Measurements from ENCODE around the gene RASEF.

The RASEF gene

DNA sequence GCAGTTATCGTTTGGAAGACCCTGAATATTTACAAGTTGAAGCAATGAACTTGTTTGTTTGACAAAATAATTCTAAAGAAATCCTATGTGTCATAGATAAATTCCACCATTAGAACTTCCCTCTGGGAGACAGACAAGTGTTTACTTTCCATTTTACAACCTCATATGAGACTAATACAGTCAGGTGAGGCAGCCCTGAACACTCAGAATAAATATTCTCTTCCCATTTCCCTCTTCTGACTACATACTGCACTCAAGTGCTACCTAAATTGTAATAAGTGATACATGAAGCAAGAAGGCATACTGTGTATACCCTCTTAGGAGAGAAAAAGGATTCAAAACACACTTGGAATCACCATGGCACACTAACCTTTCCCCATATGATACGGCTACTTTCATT is 6.8 kb downstream of the RASEF start:
- DNase-seq = no peak

DNA sequence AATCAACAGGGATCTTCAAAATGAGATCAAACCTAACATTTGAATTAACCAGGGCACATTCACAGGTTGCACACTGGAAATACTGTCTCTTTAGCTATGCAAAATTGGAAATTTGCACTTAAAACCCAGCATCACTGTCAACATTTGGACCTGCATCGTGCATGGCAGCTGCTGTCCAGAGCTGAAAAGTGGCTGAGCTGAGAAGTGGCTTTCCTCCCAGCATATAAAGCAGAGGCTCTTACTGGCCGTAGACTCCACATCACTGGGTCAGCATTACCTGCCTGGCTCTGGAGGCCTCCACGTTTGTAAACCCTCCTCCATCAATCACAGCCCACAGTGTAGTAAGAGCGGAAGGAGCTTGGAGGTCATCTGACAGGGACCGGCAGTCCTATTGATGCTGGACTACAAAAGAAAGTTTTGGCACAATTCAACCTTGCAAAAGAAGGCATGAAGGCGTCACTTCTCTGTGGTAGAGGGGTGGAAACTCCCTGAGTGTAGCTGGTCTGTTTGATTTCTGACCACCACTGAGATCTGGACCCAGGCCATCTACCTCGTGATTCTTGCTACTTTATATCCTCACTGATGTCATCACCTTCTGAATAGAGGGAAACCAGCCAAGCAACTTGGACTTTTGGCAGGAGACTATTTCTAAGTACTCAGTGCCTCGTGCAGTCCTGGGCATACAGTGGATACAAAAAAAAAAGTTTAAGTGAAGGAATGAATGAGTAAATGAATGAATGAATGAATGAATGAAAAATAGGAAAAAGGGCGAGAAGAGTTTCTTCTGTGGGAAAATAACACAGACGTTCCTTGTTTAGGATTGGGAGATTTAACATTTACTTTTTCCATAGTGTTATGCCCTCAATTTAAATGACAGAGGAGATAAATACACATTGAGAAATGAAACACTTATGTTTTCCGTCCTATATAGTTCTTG is 14.8 kb downstream of the RASEF start:
- no peak for DNase-seq

DNA sequence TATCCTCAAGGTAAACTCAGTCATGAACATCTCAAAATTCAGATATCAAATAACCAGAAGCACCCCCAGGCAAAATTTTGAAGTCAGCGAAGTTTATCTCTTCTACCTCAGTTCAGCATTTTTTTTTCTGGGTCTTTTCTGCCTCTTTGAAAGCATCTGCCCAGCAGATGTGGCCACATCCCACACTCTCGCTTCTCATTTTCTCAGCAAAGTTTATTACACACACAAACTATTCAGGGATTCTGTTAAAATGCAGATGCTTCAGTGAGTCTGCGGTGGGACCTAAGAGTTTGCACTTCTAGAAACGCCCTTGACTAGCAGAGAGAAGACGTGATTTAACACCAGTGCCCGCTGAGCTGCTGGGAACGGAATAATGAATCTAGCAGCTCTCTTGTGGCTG is 19.3 kb downstream of the RASEF start:
- no peak for DNase-seq

DNA sequence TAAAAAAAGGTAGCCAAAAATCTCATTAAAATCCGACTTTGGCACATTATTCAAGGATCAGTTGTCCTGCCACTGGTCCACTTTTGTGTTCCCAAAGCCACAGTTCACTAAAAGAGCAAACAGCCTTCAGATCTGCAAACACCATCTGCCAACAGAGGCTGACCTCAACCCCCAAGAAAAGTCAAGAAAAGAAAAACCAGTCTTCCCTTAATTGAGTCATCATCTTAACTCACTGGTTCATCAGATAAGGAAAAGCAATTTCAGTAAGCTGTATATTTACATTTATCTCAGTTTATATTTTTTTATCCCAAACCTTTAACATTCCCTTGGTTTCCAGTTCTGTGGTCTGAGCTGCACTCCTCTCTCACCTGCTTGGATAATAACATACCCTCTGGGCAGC is 21.2 kb downstream of the RASEF start:
- DNase-seq = no peak

DNA sequence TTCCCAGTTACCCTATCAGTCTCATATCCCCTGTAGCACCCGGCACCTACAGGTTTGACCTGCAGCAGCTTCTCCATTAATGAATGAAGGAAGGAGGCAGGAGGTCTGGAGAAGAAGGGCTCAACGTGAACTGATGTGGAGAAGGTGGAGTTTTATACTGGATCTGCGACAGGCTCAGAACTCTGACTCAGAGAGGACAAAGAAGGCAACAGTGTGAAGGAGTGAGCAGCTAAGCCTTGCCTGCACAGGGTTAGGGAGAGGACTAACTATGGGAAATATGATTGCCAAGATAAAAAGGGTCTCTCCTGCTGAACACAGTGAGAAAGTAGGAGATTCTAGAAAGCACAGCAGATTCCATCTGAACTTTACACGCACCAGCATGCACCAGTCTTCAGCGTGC is 23.6 kb downstream of the RASEF start:
- DNase-seq = no peak

DNA sequence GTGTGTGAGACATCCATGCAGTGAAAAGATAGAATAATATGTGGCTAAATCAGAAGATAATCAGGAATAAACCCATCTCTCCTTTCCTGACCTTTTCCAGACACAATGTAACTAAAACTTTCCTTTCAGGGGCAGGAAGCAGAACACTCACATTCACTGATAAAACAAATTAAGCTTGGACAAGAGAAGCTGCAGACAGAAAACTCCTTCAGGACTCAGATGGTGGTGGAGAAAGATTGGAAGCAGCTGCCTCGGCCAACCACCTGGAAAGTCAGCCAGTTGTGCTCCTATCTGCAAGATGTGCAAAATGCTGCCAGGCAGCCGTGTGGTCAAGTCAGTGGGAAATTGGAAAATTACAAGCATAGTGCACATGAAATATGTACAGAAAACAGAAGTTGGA is 26.9 kb downstream of the RASEF start:
- no peak for DNase-seq

DNA sequence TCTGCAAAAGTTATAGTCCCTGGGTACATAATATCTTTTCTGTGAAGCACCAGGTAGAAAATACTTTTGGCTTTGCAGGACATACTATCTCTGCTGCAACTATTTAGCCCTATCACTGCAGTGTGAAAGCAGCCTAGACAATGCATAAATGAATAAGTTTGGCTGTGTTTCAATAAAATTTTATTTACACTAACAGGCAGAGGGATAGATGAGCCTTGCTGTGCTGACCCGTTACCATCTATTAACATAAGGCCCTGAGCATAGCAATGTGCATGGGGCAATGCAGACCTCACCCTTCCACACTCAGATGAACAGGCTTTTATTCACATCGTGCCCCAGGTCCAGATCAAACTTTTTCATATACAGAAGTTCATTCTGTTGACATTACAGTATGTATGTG is 27.8 kb downstream of the RASEF start:
- DNase-seq = no peak

DNA sequence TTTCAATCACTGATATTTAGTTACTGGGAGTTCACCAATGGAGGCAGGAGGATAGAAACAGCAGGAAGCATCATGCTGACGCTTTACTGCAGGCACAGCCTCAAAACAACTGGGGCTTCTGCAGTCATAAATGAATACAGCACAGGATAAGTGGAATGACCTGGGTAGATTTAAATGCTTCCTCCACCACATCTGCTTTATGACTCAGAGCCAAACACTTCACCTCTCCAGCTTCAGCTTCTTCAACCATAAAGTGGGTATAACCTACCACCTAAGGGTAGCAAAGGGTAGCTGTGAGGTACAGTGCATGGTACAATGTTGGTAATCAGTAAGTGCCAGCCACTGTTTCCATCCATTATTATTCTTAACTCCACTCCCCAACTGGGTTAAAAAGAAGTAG is 28.4 kb downstream of the RASEF start:
- DNase-seq = no peak

DNA sequence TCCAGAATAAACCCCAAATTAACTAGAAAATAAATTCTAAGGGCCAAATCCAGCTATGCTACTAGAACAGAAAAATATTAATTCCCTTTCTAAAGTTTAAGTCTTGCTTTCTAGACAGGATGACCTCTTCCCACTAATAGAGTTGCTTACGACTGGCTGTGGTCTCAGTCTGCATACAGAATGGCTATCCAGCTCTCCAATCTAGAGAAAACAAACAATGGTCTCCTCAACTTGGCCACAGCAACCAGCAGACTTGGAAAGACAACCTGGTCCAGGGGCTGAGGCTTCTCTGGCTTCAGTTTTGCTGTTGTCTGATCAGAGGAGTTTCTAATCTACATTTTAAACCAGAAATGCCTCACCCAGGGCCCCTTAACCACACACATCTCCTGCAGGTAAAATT is 28.9 kb downstream of the RASEF start:
- DNase-seq = no peak

DNA sequence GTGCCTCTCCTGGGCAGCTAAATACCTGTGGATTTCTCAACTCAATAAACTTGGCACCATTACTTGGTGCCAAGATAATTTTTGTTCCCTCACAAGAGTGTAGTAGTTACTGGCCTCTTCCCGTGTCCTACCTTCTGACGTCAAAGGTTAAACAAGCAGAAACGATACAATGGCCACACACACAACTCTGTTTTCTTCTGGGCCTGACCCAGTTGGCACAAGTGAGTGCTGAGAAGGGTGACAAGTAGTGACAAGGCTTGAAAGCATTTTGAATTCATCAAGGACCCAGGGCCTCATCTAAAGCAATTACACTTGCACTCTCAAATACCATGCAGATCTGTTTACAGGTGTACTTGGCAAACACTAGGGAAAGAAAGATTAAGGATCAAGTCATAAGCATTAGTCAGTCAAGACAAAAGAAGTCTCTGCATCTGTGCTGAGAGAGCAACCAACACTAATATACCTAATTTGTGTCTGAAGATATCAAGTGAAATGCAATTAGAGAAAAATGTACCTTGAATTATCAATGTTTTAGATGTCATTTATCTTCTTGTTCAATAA is 30.8 kb downstream of the RASEF start:
- DNase-seq = no peak

DNA sequence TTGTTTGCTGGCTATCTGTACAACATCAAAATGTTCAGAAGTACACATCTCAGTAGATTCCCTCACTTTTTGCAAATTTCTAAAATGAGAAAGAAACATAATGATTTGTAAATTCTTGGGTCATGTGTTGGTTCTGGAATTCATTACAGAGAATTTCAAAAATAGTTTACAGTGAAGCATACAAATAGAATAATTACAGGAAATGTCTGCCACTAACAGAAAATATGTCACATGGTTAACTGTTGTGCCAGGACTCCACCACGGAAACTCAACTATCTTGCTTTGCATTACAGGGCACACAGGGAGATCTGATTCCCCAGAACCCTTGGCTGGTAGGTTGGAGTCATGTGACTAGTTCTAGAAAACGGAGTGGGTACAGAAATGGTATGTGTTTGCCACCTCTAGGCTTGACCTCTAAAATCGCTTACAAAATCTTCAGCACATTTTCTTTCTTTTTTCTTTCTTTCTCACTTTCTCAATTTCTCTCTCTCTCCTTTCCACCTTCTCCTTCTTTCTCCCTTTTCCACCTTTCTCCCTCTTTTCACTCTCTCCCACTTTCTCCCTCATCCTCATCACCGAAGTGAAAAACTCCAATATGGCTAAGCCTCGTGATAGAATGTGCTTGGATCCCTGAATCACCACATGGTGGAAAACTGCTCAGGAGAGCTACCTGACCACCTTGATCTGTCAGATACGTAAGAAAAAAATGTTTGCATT is 32.4 kb downstream of the RASEF start:
- DNase-seq = no peak

DNA sequence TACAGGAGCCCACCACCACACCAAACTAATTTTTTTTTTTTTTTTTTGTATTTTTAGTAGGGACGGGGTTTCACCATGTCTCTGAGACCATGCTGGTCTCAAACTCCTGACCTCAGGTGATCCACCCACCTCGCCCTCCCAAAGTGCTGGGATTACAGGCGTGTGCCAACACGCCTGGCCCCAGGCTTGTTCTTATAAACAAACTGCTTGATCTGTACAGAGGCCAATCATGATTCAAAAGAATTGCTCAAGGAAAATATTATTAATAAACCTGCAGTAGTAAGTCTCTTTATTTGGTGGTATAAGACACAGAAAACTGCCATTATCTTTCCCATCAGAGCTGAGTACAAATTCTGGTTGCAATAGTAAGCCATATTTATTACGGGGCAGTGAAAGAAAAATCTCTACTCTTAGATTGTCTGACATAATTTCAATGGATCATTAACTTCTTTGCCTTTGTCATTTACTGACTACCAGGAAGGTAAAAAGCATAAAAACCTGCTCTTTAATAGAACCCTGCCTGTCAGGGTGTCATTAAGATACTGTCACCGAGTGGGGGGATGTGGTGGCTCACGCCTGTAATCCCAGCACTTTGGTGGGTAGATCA is 33.3 kb downstream of the RASEF start:
- DNase-seq = no peak

DNA sequence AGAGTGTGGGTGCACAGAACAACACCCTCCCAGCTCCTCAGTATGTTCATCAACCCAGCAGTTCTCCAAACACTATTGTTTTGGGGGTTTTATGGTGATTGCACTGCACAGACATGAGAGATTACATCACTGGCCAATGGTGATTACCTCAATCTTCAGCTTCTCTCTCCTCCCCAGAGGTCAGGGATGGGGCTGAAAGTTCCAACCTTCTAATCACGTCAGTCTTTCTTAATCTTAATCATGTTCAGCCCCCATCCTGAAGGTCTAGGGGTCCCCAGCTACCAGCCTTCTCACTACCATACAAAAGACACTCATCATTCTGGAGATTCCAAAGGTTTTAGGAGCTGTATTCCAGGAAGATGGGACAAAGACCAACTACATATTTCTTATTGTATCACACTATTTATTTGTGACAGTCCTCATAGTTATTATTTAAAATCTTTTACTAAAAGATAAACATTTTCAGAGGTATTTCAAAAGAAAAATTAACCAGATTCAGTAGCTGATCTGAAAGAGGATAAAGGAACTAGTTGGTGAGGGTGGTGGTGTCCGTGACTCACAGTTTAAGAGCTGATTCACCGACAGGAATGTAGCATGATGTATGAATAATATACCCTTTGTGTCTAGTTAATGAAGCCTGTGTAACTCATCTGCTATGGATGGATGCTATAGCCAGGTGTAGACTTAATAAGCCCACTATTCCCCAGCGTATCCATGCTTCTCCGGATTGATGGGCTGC is 35.6 kb downstream of the RASEF start:
- no peak for DNase-seq

DNA sequence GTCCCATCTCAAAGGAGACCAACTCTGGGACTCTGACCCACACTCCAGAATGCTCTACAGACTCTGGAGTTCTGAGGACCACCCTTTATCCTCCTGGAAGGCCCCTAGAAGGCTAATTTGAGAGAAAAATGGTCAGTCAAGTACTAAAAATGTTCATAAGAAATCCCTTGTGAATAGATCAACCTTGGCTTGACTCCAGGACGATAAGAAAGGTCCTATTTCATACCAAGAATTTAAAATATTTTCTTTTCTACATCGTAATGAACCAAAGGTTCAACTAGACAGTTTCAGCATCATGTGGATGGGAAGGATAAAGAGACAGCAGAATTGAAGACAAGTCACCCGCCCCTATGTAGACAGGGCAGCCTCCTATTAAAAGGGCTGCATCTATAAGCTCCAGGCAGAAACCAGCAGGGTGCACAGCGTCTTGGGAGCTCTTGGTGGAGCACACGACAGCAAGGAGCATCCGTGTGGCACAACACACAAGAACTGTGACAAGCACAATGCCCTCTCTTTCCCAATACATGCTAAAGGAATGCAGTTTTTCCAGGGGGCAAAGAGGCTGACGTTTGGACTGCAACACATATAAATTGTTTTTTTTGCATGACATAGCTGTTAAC is 38.3 kb downstream of the RASEF start:
- DNase-seq = no peak

DNA sequence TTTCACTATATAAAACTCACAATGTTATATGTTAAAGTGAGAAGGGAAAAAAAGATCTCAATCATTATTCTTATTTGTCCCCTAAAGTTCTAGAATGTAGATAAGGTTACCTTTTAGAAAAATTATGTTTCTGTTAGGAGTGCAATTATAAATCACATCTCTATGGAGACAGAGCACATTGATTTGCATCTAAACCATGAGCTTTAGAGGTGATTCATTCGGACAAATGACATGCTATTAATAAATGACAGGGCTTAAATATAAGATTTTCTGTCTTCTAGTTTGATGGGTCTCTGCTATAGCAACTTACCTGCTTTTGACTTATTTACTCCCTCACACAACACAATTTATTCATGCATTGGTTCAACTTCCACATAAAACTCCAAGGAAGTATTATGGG is 39.8 kb downstream of the RASEF start:
- no peak for DNase-seq

DNA sequence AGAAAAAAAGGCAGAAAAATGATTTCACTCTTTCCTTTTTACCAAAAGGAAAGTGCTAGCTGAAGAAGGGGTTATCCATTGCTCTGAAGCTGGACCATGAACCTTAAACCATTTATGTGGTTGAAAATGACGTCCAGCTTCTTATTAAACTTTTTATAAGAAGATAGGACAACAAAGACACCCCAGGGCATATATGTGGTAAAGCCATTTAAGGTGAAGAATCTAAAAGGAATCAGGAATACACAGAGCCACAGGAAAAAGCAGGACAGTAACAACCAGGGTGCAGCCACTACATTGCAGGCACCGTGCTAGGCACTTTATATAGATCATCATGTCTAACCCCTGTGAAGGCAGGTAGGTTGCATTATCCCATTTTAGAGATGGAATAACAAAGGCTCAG is 42.1 kb downstream of the RASEF start:
- no peak for DNase-seq

DNA sequence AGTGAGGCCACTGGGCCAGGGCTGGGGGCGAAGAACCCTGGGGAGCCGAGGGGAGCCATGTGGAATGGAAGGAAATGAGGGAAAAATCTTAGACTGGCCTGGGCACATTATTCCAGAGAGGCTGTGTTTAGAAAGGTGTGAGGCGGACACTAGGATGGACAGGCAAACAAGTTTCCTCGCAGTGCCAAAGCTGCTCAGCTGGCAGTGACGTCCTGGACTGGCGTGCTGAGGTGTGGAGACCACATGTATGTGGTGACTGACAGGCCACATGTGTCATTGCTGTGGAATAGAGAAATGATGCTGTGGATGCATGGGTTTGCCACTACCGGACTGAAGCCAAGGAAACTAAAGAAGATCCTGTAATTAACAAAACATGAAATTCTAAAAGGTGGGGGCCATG is 42.6 kb downstream of the RASEF start:
- DNase-seq = no peak

DNA sequence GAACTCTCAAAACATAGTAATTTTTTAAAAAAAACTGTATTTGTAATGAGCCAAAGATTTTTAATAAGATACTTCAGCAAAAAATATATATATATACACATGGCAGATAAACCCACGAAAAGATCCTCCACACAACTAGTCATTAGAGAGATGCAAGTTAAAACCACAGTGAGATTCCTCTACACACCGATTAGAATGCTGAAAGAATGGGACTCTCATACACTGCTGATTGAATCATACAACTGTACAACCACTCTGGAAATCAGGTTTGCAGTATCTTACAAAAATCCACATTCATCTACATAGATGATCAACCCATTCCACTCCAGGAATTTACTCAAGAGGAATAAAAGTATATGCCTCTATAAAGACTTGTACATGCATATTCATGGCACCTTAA is 43.7 kb downstream of the RASEF start:
- DNase-seq = no peak

DNA sequence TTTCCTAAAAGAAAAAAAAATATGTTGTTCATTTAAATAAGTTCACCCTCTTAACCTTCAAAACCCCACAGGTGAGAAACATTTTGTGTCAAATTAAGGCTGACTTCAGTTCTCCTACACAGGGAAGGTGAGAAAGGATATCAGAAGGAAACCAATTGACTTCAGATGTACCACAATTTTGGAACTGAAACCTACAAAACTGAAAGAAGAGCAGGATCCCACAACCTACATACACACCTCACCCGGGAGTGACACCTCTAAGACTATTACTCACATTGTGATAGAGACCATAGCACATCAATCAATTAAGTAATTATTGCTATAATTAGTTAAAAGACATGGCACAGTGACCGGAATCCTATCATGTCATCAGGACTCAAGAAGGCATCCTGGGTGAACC is 47.0 kb downstream of the RASEF start:
- no peak for DNase-seq

DNA sequence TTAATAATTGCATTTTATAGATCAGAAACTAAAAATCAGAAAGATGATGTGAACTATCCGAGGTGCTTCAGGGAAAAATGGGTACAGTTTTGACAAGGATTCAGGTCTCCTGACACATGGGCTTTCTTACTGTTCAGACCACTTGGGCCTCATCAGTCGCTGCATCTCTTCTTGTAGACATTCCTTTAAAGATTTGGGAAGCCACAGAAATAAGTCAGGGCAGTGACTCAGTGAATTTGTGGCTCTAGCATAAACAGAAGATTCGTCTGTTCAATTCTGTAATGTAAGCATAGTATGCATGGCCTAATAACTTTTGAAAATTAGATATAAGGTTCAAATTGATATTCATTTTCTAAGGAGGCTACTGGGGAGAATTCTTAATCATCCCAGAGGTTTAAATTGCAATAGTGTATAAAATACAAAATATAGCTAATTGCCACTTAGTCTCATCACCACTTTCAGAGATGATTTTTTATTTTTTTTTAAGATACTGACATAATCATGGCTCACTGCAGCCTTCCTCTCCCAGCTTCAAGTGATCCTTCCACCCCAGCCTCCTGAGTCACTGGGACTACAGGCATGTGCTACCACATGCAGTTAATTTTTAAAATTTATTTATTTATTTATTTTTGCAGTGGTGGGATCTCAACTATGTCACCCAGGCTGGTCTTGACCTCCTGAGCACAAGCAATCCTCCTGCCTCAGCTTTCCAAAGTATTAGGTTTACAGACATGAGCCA is 48.9 kb downstream of the RASEF start:
- DNase-seq = no peak

DNA sequence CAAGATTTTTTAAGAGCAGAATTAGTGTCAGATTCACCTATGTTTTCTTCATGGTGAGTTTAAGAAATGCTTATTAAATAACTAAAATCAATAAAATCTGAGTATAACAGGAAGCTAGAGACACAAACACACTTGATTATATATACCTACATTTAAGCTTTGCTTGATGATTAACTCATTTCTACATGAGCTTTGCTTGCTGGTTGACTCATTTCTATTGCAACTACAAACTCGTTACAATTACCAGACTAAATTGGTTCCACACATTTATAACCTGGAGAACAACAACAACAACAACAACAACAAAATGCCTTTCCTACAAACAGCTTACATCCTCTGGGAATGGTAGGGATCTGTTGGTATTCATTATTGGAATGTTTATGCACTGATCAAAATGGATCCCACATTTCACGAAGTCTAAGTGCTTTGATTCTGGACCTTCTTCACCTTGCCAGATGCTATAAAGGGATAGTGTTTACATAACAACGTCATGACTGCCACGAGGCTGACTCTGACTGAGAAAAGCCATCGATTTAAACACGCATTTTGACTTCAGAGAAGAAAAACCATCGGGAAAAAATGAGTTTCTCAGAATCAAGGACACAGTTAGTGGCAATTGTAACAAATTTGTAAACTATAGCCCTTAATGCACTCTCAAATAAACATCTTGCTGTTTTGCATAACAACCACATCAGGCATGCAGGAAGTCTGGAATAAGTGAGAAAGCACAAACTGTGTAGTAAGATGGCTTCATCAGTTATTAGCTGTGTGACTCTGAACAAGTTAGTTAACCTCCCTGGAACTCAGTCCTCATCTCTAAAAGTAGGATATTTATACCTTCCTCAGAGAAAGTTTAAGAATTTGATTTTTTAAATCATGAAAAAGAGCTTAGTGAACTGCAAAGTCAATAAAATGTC is 49.8 kb downstream of the RASEF start:
- DNase-seq = no peak
